Duodenal mucosa (tissue), 2 donors: ENCODE results near the gene NID2.

Experiments used
- H3K27ac ChIP-seq: one replicate; pipeline ENCODE4 v1.7.0; 2013; ENCODE audit warnings: low read depth, low read length
- H3K27me3 ChIP-seq, 2 donors: one replicate each; pipeline ENCODE4 v1.7.0; 2013; ENCODE audit warnings: low read length in 2 of 2, control low read depth in 1 of 2; ENCODE audit not compliant: insufficient read depth in 2 of 2, control insufficient read depth in 1 of 2
- H3K36me3 ChIP-seq, 2 donors: one replicate each; pipeline ENCODE4 v1.7.0; 2013; ENCODE audit warnings: low read length in 2 of 2, control low read depth in 1 of 2; ENCODE audit not compliant: insufficient read depth in 2 of 2, control insufficient read depth in 1 of 2
- H3K4me1 ChIP-seq, 2 donors: one replicate each; pipeline ENCODE4 v1.7.0; 2013; ENCODE audit warnings: low read length in 2 of 2, control low read depth in 1 of 2; ENCODE audit not compliant: insufficient read depth in 2 of 2, control insufficient read depth in 1 of 2
- H3K4me3 ChIP-seq, 2 donors: one replicate each; pipeline ENCODE4 v1.7.0; 2013; ENCODE audit warnings: low read length in 2 of 2, low read depth in 1 of 2
- H3K9ac ChIP-seq, 2 donors: one replicate each; pipeline ENCODE4 v1.7.0; 2013; ENCODE audit warnings: low read length in 2 of 2, low read depth in 1 of 2
- H3K9me3 ChIP-seq, 2 donors: one replicate each; pipeline ENCODE4 v1.7.0; 2013; ENCODE audit warnings: low read length in 2 of 2, control low read depth in 1 of 2; ENCODE audit not compliant: control insufficient read depth in 1 of 2

Gene NID2

GRCh38 chr14:52005625-52006024 lies 63.2 kb downstream of the NID2 start:
- H3K4me1 ChIP-seq = no peaks in the 10 kb centered on the region
- H3K4me3 ChIP-seq = no peak overlapping the region
- H3K27ac ChIP-seq = no peak overlapping the region
- H3K27me3 ChIP-seq = no peaks in the 10 kb centered on the region
- H3K9ac ChIP-seq = no peak overlapping the region
- no peaks in the 10 kb centered on the region for H3K9me3 ChIP-seq
- H3K36me3 ChIP-seq = peaks cover 39 to 98% of the 10 kb centered on the region in 2 donors

- H3K4me1 ChIP-seq = no peaks in the 10 kb centered on the region
- H3K27me3 ChIP-seq = no peaks in the 10 kb centered on the region
- no peak overlapping the region for H3K9ac ChIP-seq
- no peak overlapping the region for H3K27ac ChIP-seq
- H3K9me3 ChIP-seq = no peaks in the 10 kb centered on the region
- no peak overlapping the region for H3K4me3 ChIP-seq
- peaks cover 33 to 86% of the 10 kb centered on the region in 2 donors for H3K36me3 ChIP-seq
Measured at GRCh38 chr14:52003324-52003723, 65.5 kb downstream of the NID2 start.

GRCh38 chr14:52002542-52002941 lies 66.3 kb downstream of the NID2 start:
- peaks cover 26 to 81% of the 10 kb centered on the region in 2 donors for H3K36me3 ChIP-seq
- H3K27me3 ChIP-seq = no peaks in the 10 kb centered on the region
- H3K4me1 ChIP-seq = no peaks in the 10 kb centered on the region
- no peak overlapping the region for H3K4me3 ChIP-seq
- H3K27ac ChIP-seq = no peak overlapping the region
- H3K9me3 ChIP-seq = no peaks in the 10 kb centered on the region
- H3K9ac ChIP-seq = no peak overlapping the region

- Histone ChIP-seq H3K27me3 (no peaks in the 10 kb centered on the region), H3K27ac (no peak overlapping the region), H3K36me3 (peaks cover 20 to 66% of the 10 kb centered on the region in 2 donors), H3K9ac (no peak overlapping the region), H3K4me1 (no peaks in the 10 kb centered on the region), H3K4me3 (no peak overlapping the region), H3K9me3 (no peaks in the 10 kb centered on the region)
Measured at GRCh38 chr14:52000696-52001095, 68.2 kb downstream of the NID2 start.

GRCh38 chr14:52000019-52000582 lies 68.8 kb downstream of the NID2 start:
- no peak overlapping the region for H3K9ac ChIP-seq
- H3K4me1 ChIP-seq = no peaks in the 10 kb centered on the region
- H3K4me3 ChIP-seq = no peak overlapping the region
- H3K9me3 ChIP-seq = no peaks in the 10 kb centered on the region
- no peak overlapping the region for H3K27ac ChIP-seq
- H3K36me3 ChIP-seq = peaks cover 14 to 64% of the 10 kb centered on the region in 2 donors
- no peaks in the 10 kb centered on the region for H3K27me3 ChIP-seq

GRCh38 chr14:51999084-51999483 lies 69.8 kb downstream of the NID2 start:
- Histone ChIP-seq H3K4me3 (no peak overlapping the region), H3K27ac (no peak overlapping the region), H3K4me1 (no peaks in the 10 kb centered on the region), H3K36me3 (peaks cover 14 to 63% of the 10 kb centered on the region in 2 donors), H3K9ac (no peak overlapping the region), H3K9me3 (no peaks in the 10 kb centered on the region), H3K27me3 (no peaks in the 10 kb centered on the region)

- H3K36me3 ChIP-seq = peaks cover 14 to 63% of the 10 kb centered on the region in 2 donors
- H3K4me3 ChIP-seq = no peak overlapping the region
- H3K9ac ChIP-seq = no peak overlapping the region
- H3K27ac ChIP-seq = no peak overlapping the region
- no peaks in the 10 kb centered on the region for H3K27me3 ChIP-seq
- no peaks in the 10 kb centered on the region for H3K9me3 ChIP-seq
- no peaks in the 10 kb centered on the region for H3K4me1 ChIP-seq
Measured at GRCh38 chr14:51998348-51998747, 70.5 kb downstream of the NID2 start.

GRCh38 chr14:51996148-51996746 lies 72.6 kb downstream of the NID2 start:
- Histone ChIP-seq H3K9ac (no peak overlapping the region), H3K4me3 (no peak overlapping the region), H3K27me3 (no peaks in the 10 kb centered on the region), H3K4me1 (peaks cover 0 to 3% of the 10 kb centered on the region in 2 donors), H3K27ac (no peak overlapping the region), H3K9me3 (no peaks in the 10 kb centered on the region), H3K36me3 (peaks cover 7 to 56% of the 10 kb centered on the region in 2 donors)

GRCh38 chr14:51993285-51993920 lies 75.5 kb downstream of the NID2 start:
- Histone ChIP-seq H3K4me1 (peaks cover 13 to 20% of the 10 kb centered on the region in 2 donors), H3K27me3 (no peaks in the 10 kb centered on the region), H3K27ac (no peak overlapping the region), H3K4me3 (no peak overlapping the region), H3K9me3 (no peaks in the 10 kb centered on the region), H3K36me3 (peaks cover 5 to 40% of the 10 kb centered on the region in 2 donors), H3K9ac (no peak overlapping the region)

- Histone ChIP-seq H3K9ac (peak overlapping the region; percentile 93 to 94), H3K36me3 (peaks cover 5 to 34% of the 10 kb centered on the region in 2 donors), H3K9me3 (no peaks in the 10 kb centered on the region), H3K4me1 (peaks cover 13 to 20% of the 10 kb centered on the region in 2 donors), H3K4me3 (peak overlapping the region; percentile 82 to 97), H3K27ac (no peak overlapping the region), H3K27me3 (no peaks in the 10 kb centered on the region)
Measured at GRCh38 chr14:51990488-51990887, 78.4 kb downstream of the NID2 start.
